RWPE1 (cell line): ENCODE results near the gene CFAP210.

Experiments used
- CTCF ChIA-PET: fragments of 350-600 bp; sonication (Branson Sonifier 250); formaldehyde crosslinking; extraction: SDS; loops from one replicate; lab custom pipeline; 2021; lab: Yijun Ruan, JAX
- POLR2A ChIA-PET: fragments of 400-600 bp; formaldehyde crosslinking; extraction: SDS; loops from one replicate; lab custom pipeline; 2020; ENCODE audit warnings: antibody characterized with exemption; ENCODE audit not compliant: low non-redundant PET; lab: Yijun Ruan, JAX
- DNase-seq: peaks from one replicate; pipeline ENCODE4 v3.0.0; 2012; ENCODE audit warnings: low spot score
- H3K27ac ChIP-seq: fragments of 450-650 bp; 2 replicates; pipeline ENCODE4 v1.5.1; 2017
- CTCF ChIP-seq: fragments of 450-650 bp; conservative IDR thresholded peaks from 2 replicates; pipeline ENCODE4 v1.5.1; 2017; ENCODE audit warnings: low read depth, mild to moderate bottlenecking

Gene CFAP210

GRCh38 chr2:169713331-169713730 lies 19.1 kb upstream of the CFAP210 start:
- no peak for TF ChIP-seq CTCF
- POLR2A ChIA-PET = no interaction called here
- CTCF ChIA-PET = no interaction called here
- DNase-seq = no peak
- no peak overlapping the region for H3K27ac ChIP-seq

- no peak for TF ChIP-seq CTCF
- POLR2A ChIA-PET = no interaction called here
- no peak overlapping the region for H3K27ac ChIP-seq
Observed at GRCh38 chr2:169712791-169713227, 18.6 kb upstream of the CFAP210 start.

GRCh38 chr2:169711751-169712509 lies 17.7 kb upstream of the CFAP210 start:
- CTCF ChIA-PET = no interaction called here
- H3K27ac ChIP-seq = no peak overlapping the region

More at GRCh38 chr2:169712791-169713227, 18.6 kb upstream of the CFAP210 start:
- CTCF ChIA-PET = no interaction called here
- no peak for DNase-seq

GRCh38 chr2:169709981-169710380 lies 15.8 kb upstream of the CFAP210 start:
- TF ChIP-seq CTCF = no peak
- DNase-seq = no peak
- H3K27ac ChIP-seq = no peak overlapping the region
- ChIA-PET CTCF (no interaction called here), POLR2A (no interaction called here)

More at GRCh38 chr2:169711751-169712509, 17.7 kb upstream of the CFAP210 start:
- no peak for DNase-seq
- POLR2A ChIA-PET = no interaction called here
- no peak for TF ChIP-seq CTCF

GRCh38 chr2:169709331-169709730 lies 15.1 kb upstream of the CFAP210 start:
- DNase-seq = no peak
- no peak overlapping the region for H3K27ac ChIP-seq
- POLR2A ChIA-PET = no interaction called here
- TF ChIP-seq CTCF = no peak
- CTCF ChIA-PET = no interaction called here

- ChIA-PET CTCF (no interaction called here), POLR2A (no interaction called here)
- H3K27ac ChIP-seq = no peak overlapping the region
Observed at GRCh38 chr2:169707626-169708025, 13.4 kb upstream of the CFAP210 start.

More at GRCh38 chr2:169707626-169708025, 13.4 kb upstream of the CFAP210 start:
- no peak for TF ChIP-seq CTCF
- DNase-seq = no peak
